ENCODE results near the gene CARMIL1.

The CARMIL1 gene

GRCh38 chr6:25659633-25660368 lies 380.6 kb downstream of the CARMIL1 start:
- no peak for DNase-seq (ENCODE audit: low spot score)

- DNase-seq (ENCODE audit: low spot score) = no peak
Measured at GRCh38 chr6:25660512-25660911, 381.3 kb downstream of the CARMIL1 start.

- DNase-seq (ENCODE audit: low spot score) = no peak
Measured at GRCh38 chr6:25661129-25661779, 382.1 kb downstream of the CARMIL1 start.

GRCh38 chr6:25665455-25665854 lies 386.3 kb downstream of the CARMIL1 start:
- no peak for DNase-seq (ENCODE audit: low spot score)

- DNase-seq (ENCODE audit: low spot score) = no peak
Measured at GRCh38 chr6:25669413-25669812, 390.2 kb downstream of the CARMIL1 start.
